A673 (cell line): Measurements from ENCODE around the gene MYL3. TPM values are rescaled to one million over a fixed set of nuclear protein-coding genes. Genes with fewer than 3 reads are reported as not detected.

Source experiments
- BruUV-seq: library from RNA; stranded (reverse); fragments of 400-500 nt; replicated peaks from 2 replicates; lab custom pipeline; 2021; lab: Mats Ljungman, UMichigan
- CTCF ChIA-PET: fragments of 300-600 bp; sonication (Branson Sonifier 250); formaldehyde crosslinking; loops from one replicate; lab custom pipeline; 2022; ENCODE audit warnings: antibody characterized with exemption; lab: Charles Lee
- POLR2A ChIA-PET: fragments of 300-600 bp; sonication (Branson Sonifier 250); formaldehyde crosslinking; loops from one replicate; lab custom pipeline; 2022; ENCODE audit warnings: antibody characterized with exemption; ENCODE audit not compliant: low non-redundant PET; lab: Charles Lee
- DNase-seq: peaks from one replicate; pipeline ENCODE4 v3.0.0-alpha.2; 2015; ENCODE audit warnings: low spot score
- H3K27ac ChIP-seq: fragments of 200-600 bp; sonication (generic); 2 replicates; pipeline ENCODE4 v1.5.1; 2016; ENCODE audit warnings: mixed run types, low read depth, mild to moderate bottlenecking, mixed read lengths, antibody characterized with exemption, low read length; ENCODE audit not compliant: poor library complexity, severe bottlenecking
- H3K27me3 ChIP-seq: fragments of 200-600 bp; sonication (generic); replicated peaks from 2 replicates; pipeline ENCODE4 v1.6.1; 2017; ENCODE audit warnings: mixed run types, low read depth, mild to moderate bottlenecking, mixed read lengths, antibody characterized with exemption, low read length; ENCODE audit not compliant: insufficient read depth, poor library complexity
- H3K36me3 ChIP-seq: fragments of 200-600 bp; sonication (generic); 2 replicates; pipeline ENCODE4 v1.6.1; 2016; ENCODE audit warnings: mixed run types, mild to moderate bottlenecking, mixed read lengths, antibody characterized with exemption, low read length; ENCODE audit not compliant: insufficient read depth, poor library complexity, severe bottlenecking
- H3K4me1 ChIP-seq: fragments of 200-600 bp; sonication (generic); 2 replicates; pipeline ENCODE4 v1.6.1; 2017; ENCODE audit warnings: mixed run types, mild to moderate bottlenecking, mixed read lengths, antibody characterized with exemption, low read length; ENCODE audit not compliant: insufficient read depth, poor library complexity, severe bottlenecking
- H3K4me3 ChIP-seq: fragments of 200-600 bp; sonication (generic); 2 replicates; pipeline ENCODE4 v1.5.1; 2016; ENCODE audit warnings: low read depth, mixed run types, mild to moderate bottlenecking, mixed read lengths, low read length; ENCODE audit not compliant: poor library complexity, severe bottlenecking
- H3K9me3 ChIP-seq: fragments of 200-600 bp; sonication (generic); 2 replicates; pipeline ENCODE4 v1.6.1; 2016; ENCODE audit warnings: mixed run types, low read depth, mild to moderate bottlenecking, mixed read lengths, antibody characterized with exemption, low read length; ENCODE audit not compliant: poor library complexity, severe bottlenecking
- EZH2 ChIP-seq: fragments of 200-600 bp; sonication (generic); IDR thresholded peaks from 2 replicates; pipeline ENCODE4 v1.6.1; 2017; ENCODE audit warnings: borderline replicate concordance, low read depth, mild to moderate bottlenecking, mixed read lengths, antibody characterized with exemption, low read length; ENCODE audit not compliant: poor library complexity, severe bottlenecking
- intact Hi-C: fragments of 100-400 bp; cut with micrococcal nuclease; formaldehyde crosslinking; loops from one replicate; pipeline ENCODE4 v1.10.0; 2022; ENCODE audit not compliant: unreplicated experiment
- total RNA-seq: library from RNA; stranded (reverse); gene quantifications from 2 replicates; pipeline ENCODE4 v1.2.3, GENCODE V29; 2021
- TF ChIP-seq, protein P1 (sequence below): fragments of 300-800, 200-600 bp; sonication (generic); conservative IDR thresholded peaks from 2 replicates; pipeline ENCODE4 v1.5.1; 2017; ENCODE audit warnings: low read depth, mild to moderate bottlenecking, antibody characterized with exemption, low read length, moderate library complexity, mixed read lengths

The MYL3 gene
- total RNA-seq, 1 experiment from 2014 or later = not detected

DNA sequence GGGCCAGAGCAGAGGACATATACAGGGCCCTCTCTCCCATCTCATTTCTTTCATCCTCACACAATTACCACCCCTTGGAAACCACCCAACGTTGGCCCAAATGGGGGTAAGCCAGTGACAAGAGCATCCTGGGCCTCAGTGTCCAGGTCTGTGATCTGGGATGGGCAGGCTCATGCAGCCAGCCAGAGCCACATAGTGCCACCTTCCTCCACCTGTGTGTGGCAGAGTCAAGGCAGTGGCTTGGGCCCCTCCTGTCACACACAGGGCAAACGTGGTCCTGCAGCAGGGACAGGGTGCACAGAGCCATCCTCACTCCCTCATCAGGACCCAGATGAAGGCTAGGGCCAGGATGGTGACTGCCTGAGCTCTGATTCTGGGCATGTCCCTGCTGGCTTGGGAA lies 2.3 kb upstream of the MYL3 start:
- TF ChIP-seq, protein P1, sequence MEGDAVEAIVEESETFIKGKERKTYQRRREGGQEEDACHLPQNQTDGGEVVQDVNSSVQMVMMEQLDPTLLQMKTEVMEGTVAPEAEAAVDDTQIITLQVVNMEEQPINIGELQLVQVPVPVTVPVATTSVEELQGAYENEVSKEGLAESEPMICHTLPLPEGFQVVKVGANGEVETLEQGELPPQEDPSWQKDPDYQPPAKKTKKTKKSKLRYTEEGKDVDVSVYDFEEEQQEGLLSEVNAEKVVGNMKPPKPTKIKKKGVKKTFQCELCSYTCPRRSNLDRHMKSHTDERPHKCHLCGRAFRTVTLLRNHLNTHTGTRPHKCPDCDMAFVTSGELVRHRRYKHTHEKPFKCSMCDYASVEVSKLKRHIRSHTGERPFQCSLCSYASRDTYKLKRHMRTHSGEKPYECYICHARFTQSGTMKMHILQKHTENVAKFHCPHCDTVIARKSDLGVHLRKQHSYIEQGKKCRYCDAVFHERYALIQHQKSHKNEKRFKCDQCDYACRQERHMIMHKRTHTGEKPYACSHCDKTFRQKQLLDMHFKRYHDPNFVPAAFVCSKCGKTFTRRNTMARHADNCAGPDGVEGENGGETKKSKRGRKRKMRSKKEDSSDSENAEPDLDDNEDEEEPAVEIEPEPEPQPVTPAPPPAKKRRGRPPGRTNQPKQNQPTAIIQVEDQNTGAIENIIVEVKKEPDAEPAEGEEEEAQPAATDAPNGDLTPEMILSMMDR = no peak
- ChIA-PET CTCF (interaction anchor here (1.1 kb wide), 1 partner anchor 44 kb away, joined by 4 read pairs; no protein-coding TSS in a partner anchor), POLR2A (no interaction called here)
- DNase-seq = no peak
- intact Hi-C loops = loop anchor here (5.0 kb wide), 1 partner anchor 42 kb away; no protein-coding TSS in a partner anchor
- Histone ChIP-seq H3K4me3 (no peak overlapping the region), H3K9me3 (no peaks in the 10 kb centered on the region), H3K27me3 (no peaks in the 10 kb centered on the region), H3K27ac (no peak overlapping the region), H3K4me1 (no peaks in the 10 kb centered on the region), H3K36me3 (no peaks in the 10 kb centered on the region)
- no TSS peak for BruUV-seq

- no peak for DNase-seq
- ChIA-PET POLR2A (no interaction called here), CTCF (interaction anchor here (1.1 kb wide), 1 partner anchor 44 kb away, joined by 4 read pairs; no protein-coding TSS in a partner anchor)
- BruUV-seq = no TSS peak
- Histone ChIP-seq H3K27ac (no peak overlapping the region), H3K4me1 (no peaks in the 10 kb centered on the region), H3K36me3 (no peaks in the 10 kb centered on the region), H3K27me3 (no peaks in the 10 kb centered on the region), H3K9me3 (no peaks in the 10 kb centered on the region), H3K4me3 (no peak overlapping the region)
- no peak for TF ChIP-seq EZH2
- TF ChIP-seq, protein P1 = no peak
- intact Hi-C loops = loop anchor here (5.0 kb wide), 1 partner anchor 42 kb away; no protein-coding TSS in a partner anchor
Observed at GRCh38 chr3:46865031-46865507, 1.8 kb upstream of the MYL3 start.

DNA sequence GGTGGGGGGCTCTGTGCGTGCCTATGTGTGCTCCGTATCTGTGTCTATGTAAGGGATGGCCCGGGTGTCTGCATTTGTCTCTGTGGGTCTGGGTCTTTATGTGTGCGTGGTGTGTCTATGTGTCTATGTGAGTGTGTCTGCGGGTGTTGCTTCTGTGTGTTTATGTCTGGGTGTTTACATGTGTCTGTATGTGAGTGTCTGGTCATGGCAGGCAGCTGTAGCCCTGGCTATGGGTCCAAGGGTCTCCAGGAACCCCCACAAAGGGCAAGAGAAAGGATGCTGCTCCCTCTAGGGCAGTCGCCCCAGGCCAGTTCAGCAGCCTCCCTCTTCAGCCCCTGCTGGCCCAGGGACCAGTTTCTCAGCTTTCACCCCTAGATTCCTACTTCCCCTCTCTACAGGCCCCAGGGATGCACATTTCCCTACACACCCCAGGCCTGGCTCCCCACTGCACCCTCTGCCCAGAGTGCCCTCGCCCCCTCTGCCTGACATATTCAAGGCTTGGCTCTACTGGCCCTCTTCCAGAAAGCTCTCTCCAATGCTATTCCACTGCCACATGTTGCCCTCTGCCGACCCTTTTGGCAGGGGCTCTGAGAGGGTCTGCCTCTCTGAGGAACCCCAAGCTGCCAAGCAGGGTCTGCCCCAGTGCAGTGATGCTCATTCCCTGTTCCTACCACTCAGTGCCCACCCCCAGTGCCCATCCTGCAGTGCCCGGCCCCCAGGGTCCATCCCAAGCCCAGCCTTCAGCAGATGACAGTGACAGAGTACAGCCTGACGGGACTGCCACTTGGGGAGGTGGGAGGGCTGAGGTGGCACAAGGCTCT lies 1.0 kb upstream of the MYL3 start:
- BruUV-seq = no TSS peak
- no peaks in the 10 kb centered on the region for H3K9me3 ChIP-seq
- no peak overlapping the region for H3K4me3 ChIP-seq
- no peaks in the 10 kb centered on the region for H3K27me3 ChIP-seq
- H3K36me3 ChIP-seq = no peaks in the 10 kb centered on the region
- H3K4me1 ChIP-seq = no peaks in the 10 kb centered on the region
- ChIA-PET CTCF (no interaction called here), POLR2A (no interaction called here)
- DNase-seq = no peak
- intact Hi-C loops = no loop called here
- TF ChIP-seq EZH2 = no peak
- TF ChIP-seq, protein P1 = no peak
- H3K27ac ChIP-seq = no peak overlapping the region
